B cell (primary cell): ENCODE data around the gene TECR. TPM values are rescaled to one million over a fixed set of nuclear protein-coding genes. Genes with fewer than 3 reads are reported as not detected.

Experiments used
- ATAC-seq: fragments of 200-7000 bp; cut with Tn5 transposase; one replicate; pipeline ENCODE4 v1.10.0; 2021; ENCODE audit warnings: low read depth, mild to moderate bottlenecking, moderate number of reproducible peaks, moderate library complexity
- CTCF ChIA-PET: fragments of 350-600 bp; sonication (Branson Sonifier 250); formaldehyde crosslinking; loops from one replicate; lab custom pipeline; 2021; ENCODE audit warnings: antibody characterized with exemption, inconsistent platforms; lab: Charles Lee
- POLR2A ChIA-PET: fragments of 350-600 bp; sonication (Branson Sonifier 250); formaldehyde crosslinking; loops from one replicate; lab custom pipeline; 2021; ENCODE audit warnings: antibody characterized with exemption; lab: Charles Lee
- DNase-seq: peaks from one replicate; pipeline ENCODE4 v3.0.0; 2013
- H2AFZ ChIP-seq: 2 replicates; pipeline ENCODE4 v1.6.1; 2012; ENCODE audit warnings: mild to moderate bottlenecking, low read depth, low read length; ENCODE audit not compliant: insufficient read depth, poor library complexity, severe bottlenecking
- H3K27ac ChIP-seq, 2 donors: 1 replicate in 1 of 2; 2 replicates in 1 of 2; pipeline ENCODE4 v1.5.1; 2012 to 2013; ENCODE audit warnings: low read length in 2 of 2, mild to moderate bottlenecking in 2 of 2, moderate library complexity in 1 of 2
- H3K27me3 ChIP-seq, 4 experiments: fragments of 200-600 bp in 1 of 4; sonication (generic) in 1 of 4; replicated peaks in 1 of 4; 1 replicate in 2 of 4; 2 replicates in 2 of 4; pipeline versions ENCODE4 v1.6.1 to v1.7.0; 2013 to 2016; ENCODE audit warnings: low read length in 3 of 4, mild to moderate bottlenecking in 2 of 4, mixed read lengths in 1 of 4, moderate library complexity in 1 of 4; ENCODE audit not compliant: insufficient read depth in 4 of 4, control insufficient read depth in 3 of 4; ENCODE audit errors: control extremely low read depth in 1 of 4
- H3K36me3 ChIP-seq, 2 experiments: replicated peaks in 1 of 2; 1 replicate in 1 of 2; 2 replicates in 1 of 2; pipeline versions ENCODE4 v1.6.1 to v1.7.1; 2013; ENCODE audit warnings: low read length in 1 of 2; ENCODE audit not compliant: insufficient read depth in 2 of 2, control insufficient read depth in 1 of 2; ENCODE audit errors: control extremely low read depth in 1 of 2, extremely low read depth in 1 of 2
- H3K4me1 ChIP-seq, 2 donors: fragments of 200-600 bp in 1 of 2; sonication (generic) in 1 of 2; 1 replicate in 1 of 2; 2 replicates in 1 of 2; pipeline versions ENCODE4 v1.5.1 to v1.6.1; 2013 to 2017; ENCODE audit warnings: low read length in 2 of 2; ENCODE audit not compliant: control insufficient read depth in 2 of 2, insufficient read depth in 2 of 2
- H3K4me2 ChIP-seq: replicated peaks from 2 replicates; pipeline ENCODE3; 2012; ENCODE audit warnings: mild to moderate bottlenecking, low read depth, low read length; ENCODE audit not compliant: poor library complexity, severe bottlenecking
- H3K4me3 ChIP-seq, 5 experiments: fragments of 200-600 bp in 1 of 5; sonication (generic) in 1 of 5; 1 replicate in 3 of 5; 2 replicates in 2 of 5; pipeline versions ENCODE4 v1.5.1 to v1.7.0; 2011 to 2016; ENCODE audit warnings: low read length in 4 of 5, mild to moderate bottlenecking in 4 of 5, low read depth in 2 of 5, control low read depth in 1 of 5, moderate library complexity in 1 of 5; ENCODE audit not compliant: insufficient read depth in 1 of 5; ENCODE audit errors: control extremely low read depth in 1 of 5, extremely low read depth in 1 of 5
- H3K79me2 ChIP-seq: fragments of 200-600 bp; sonication (generic); one replicate; pipeline ENCODE4 v1.6.0; 2016; ENCODE audit warnings: low read length; ENCODE audit not compliant: control insufficient read depth, insufficient read depth
- H3K9ac ChIP-seq: fragments of 200-600 bp; sonication (generic); 2 replicates; pipeline ENCODE4 v1.6.1; 2017; ENCODE audit warnings: mild to moderate bottlenecking, low read length, moderate library complexity
- H3K9me3 ChIP-seq, 3 donors: one replicate each; pipeline versions ENCODE4 v1.6.1 to v1.7.1; 2013; ENCODE audit warnings: low read length in 2 of 3; ENCODE audit not compliant: control insufficient read depth in 2 of 3, insufficient read depth in 1 of 3; ENCODE audit errors: control extremely low read depth in 1 of 3
- H4K20me1 ChIP-seq: 2 replicates; pipeline ENCODE4 v1.6.0; 2012; ENCODE audit warnings: mild to moderate bottlenecking, low read length; ENCODE audit not compliant: insufficient read depth, control insufficient read depth, poor library complexity, severe bottlenecking
- H3K27ac Mint-ChIP-seq: one replicate; pipeline ENCODE4 v1.8.0; 2021; ENCODE audit warnings: mixed read lengths
- H3K27me3 Mint-ChIP-seq: one replicate; pipeline ENCODE4 v1.8.0; 2021; ENCODE audit warnings: mixed read lengths
- H3K4me1 Mint-ChIP-seq: one replicate; pipeline ENCODE4 v1.8.0; 2021; ENCODE audit warnings: mixed read lengths
- H3K4me3 Mint-ChIP-seq: one replicate; pipeline ENCODE4 v1.8.0; 2021; ENCODE audit warnings: mixed read lengths
- H3K9me3 Mint-ChIP-seq: one replicate; pipeline ENCODE4 v1.8.0; 2022; ENCODE audit warnings: mixed read lengths; ENCODE audit not compliant: insufficient read depth
- CTCF ChIP-seq: fragments of 200-600 bp; IDR thresholded peaks from one replicate; pipeline ENCODE4 v1.8.0; 2022; ENCODE audit warnings: antibody characterized with exemption, mild to moderate bottlenecking
- EZH2 ChIP-seq: IDR thresholded peaks from 2 replicates; pipeline ENCODE4 v1.6.1; 2012; ENCODE audit warnings: borderline replicate concordance, low read depth, mild to moderate bottlenecking, moderate library complexity, low read length; ENCODE audit not compliant: insufficient read depth, poor library complexity, severe bottlenecking
- WGBS: methylation state at CpG from one replicate; pipeline ENCODE4 v1.1.5; 2013; ENCODE audit warnings: missing lambda C conversion rate; ENCODE audit not compliant: insufficient coverage; 5-methylcytosine and 5-hydroxymethylcytosine counted together
- intact Hi-C: fragments of 100-400 bp; cut with micrococcal nuclease; formaldehyde crosslinking; loops from one replicate; pipeline ENCODE4 v1.10.0; 2022
- polyA plus RNA-seq: library from polyadenylated mRNA; depleted of rRNA; stranded (reverse); fragments of >200 nt; gene quantifications from 2 replicates; pipeline ENCODE4 v1.2.3, GENCODE V29; 2012
- total RNA-seq, 2 donors: library from RNA; stranded (reverse); fragments of 120-200 nt in 1 of 2; gene quantifications; 1 replicate in 1 of 2; 2 replicates in 1 of 2; pipeline versions ENCODE4 v1.2.3 to v1.2.4, GENCODE V29; 2013 to 2022

TECR gene
- total and polyA plus RNA-seq, 2 donors (not counting 1 experiment from before 2014, with no cell fraction given): 68.9 to 129 TPM

GRCh38 chr19:14561249-14561648 is 31.9 kb downstream of the TECR start:
- no peak overlapping the region for H3K27ac Mint-ChIP-seq
- Histone ChIP-seq H3K9ac (no peak overlapping the region), H3K9me3 (peaks cover 0 to 3% (median 0%) of the 10 kb centered on the region in 3 donors), H3K27me3 (no peaks in the 10 kb centered on the region), H3K4me2 (no peak overlapping the region), H3K27ac (no peak overlapping the region), H3K4me3 (no peak overlapping the region), H3K36me3 (peaks cover 0 to 21% of the 10 kb centered on the region in 2 experiments), H3K4me1 (peaks cover 3 to 13% of the 10 kb centered on the region in 2 donors), H2AFZ (no peak overlapping the region), H3K79me2 (peaks cover 61% of the 10 kb centered on the region), H4K20me1 (peaks cover 68% of the 10 kb centered on the region)
- H3K4me1 Mint-ChIP-seq: peaks cover 20% of the 10 kb centered on the region
- 73% methylated on average over 4 of the region's 8 CpGs for WGBS
- intact Hi-C loops: no loop called here
- H3K9me3 Mint-ChIP-seq: no peaks in the 10 kb centered on the region
- H3K4me3 Mint-ChIP-seq: no peak overlapping the region
- ATAC-seq: no peak
- CTCF ChIA-PET: interaction anchor here (0.6 kb wide), 1 partner anchor 154 kb away, joined by 3 read pairs; no protein-coding TSS in a partner anchor
- no peaks in the 10 kb centered on the region for H3K27me3 Mint-ChIP-seq
- DNase-seq: no peak
- no peak for TF ChIP-seq CTCF
- no peak for TF ChIP-seq EZH2
- POLR2A ChIA-PET: no interaction called here

GRCh38 chr19:14561847-14562351 is 32.5 kb downstream of the TECR start:
- peak overlapping the region; percentile 6 for H3K4me2 ChIP-seq

More at GRCh38 chr19:14561847-14562351, 32.5 kb downstream of the TECR start:
- TF ChIP-seq EZH2 (no peak), CTCF (no peak)
- no peak for ATAC-seq
- no peak overlapping the region for H3K4me3 ChIP-seq
- peaks cover 0 to 7% of the 10 kb centered on the region in 2 donors for H3K4me1 ChIP-seq
- no peak for DNase-seq
- peaks cover 0 to 24% of the 10 kb centered on the region in 2 experiments for H3K36me3 ChIP-seq
- Mint-ChIP-seq H3K27me3 (no peaks in the 10 kb centered on the region), H3K4me1 (peaks cover 14% of the 10 kb centered on the region), H3K27ac (no peak overlapping the region), H3K4me3 (no peak overlapping the region), H3K9me3 (no peaks in the 10 kb centered on the region)
- no peak overlapping the region for H3K9ac ChIP-seq
- H3K79me2 ChIP-seq: peaks cover 54% of the 10 kb centered on the region
- intact Hi-C loops: no loop called here
- no peaks in the 10 kb centered on the region for H3K27me3 ChIP-seq
- ChIA-PET POLR2A (no interaction called here), CTCF (interaction anchor here (0.6 to 1.3 kb wide), 2 partner anchors 12 to 155 kb away, joined by 3 to 6 read pairs; no protein-coding TSS in a partner anchor)
- H3K27ac ChIP-seq: no peak overlapping the region
- no peak overlapping the region for H2AFZ ChIP-seq
- 37% methylated on average over 22 of the region's 22 CpGs for WGBS
- peaks cover 64% of the 10 kb centered on the region for H4K20me1 ChIP-seq
- peaks cover 0 to 3% (median 0%) of the 10 kb centered on the region in 3 donors for H3K9me3 ChIP-seq
